Peyer's patch (tissue), 4 donors: ENCODE data around the gene PDSS1.

Experiments used
- POLR2A ChIP-seq, 2 donors: fragments of 450-650 bp; IDR thresholded peaks; one replicate each; pipeline ENCODE4 v1.5.1; 2017; ENCODE audit warnings: antibody characterized with exemption in 2 of 2, mild to moderate bottlenecking in 2 of 2, moderate library complexity in 2 of 2
- TF ChIP-seq, protein P1 (sequence below), 6 experiments: fragments of 450-650 bp in 4 of 6; fragments of 200-600 bp in 2 of 6; sonication (generic) in 1 of 6; IDR thresholded peaks; one replicate each; pipeline ENCODE4 v1.5.1; 2017 to 2019; ENCODE audit warnings: antibody characterized with exemption in 6 of 6, mild to moderate bottlenecking in 3 of 6, moderate library complexity in 1 of 6

- TF ChIP-seq, protein P1, sequence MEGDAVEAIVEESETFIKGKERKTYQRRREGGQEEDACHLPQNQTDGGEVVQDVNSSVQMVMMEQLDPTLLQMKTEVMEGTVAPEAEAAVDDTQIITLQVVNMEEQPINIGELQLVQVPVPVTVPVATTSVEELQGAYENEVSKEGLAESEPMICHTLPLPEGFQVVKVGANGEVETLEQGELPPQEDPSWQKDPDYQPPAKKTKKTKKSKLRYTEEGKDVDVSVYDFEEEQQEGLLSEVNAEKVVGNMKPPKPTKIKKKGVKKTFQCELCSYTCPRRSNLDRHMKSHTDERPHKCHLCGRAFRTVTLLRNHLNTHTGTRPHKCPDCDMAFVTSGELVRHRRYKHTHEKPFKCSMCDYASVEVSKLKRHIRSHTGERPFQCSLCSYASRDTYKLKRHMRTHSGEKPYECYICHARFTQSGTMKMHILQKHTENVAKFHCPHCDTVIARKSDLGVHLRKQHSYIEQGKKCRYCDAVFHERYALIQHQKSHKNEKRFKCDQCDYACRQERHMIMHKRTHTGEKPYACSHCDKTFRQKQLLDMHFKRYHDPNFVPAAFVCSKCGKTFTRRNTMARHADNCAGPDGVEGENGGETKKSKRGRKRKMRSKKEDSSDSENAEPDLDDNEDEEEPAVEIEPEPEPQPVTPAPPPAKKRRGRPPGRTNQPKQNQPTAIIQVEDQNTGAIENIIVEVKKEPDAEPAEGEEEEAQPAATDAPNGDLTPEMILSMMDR (IDR thresholded peaks at IDR 0.05) = no peak
- TF ChIP-seq POLR2A (IDR thresholded peaks at IDR 0.05) = no peak
Measured at GRCh38 chr10:26741368-26741767, 43.9 kb downstream of the PDSS1 start.
